ENCODE data around the gene USP6NL.

USP6NL gene

DNA sequence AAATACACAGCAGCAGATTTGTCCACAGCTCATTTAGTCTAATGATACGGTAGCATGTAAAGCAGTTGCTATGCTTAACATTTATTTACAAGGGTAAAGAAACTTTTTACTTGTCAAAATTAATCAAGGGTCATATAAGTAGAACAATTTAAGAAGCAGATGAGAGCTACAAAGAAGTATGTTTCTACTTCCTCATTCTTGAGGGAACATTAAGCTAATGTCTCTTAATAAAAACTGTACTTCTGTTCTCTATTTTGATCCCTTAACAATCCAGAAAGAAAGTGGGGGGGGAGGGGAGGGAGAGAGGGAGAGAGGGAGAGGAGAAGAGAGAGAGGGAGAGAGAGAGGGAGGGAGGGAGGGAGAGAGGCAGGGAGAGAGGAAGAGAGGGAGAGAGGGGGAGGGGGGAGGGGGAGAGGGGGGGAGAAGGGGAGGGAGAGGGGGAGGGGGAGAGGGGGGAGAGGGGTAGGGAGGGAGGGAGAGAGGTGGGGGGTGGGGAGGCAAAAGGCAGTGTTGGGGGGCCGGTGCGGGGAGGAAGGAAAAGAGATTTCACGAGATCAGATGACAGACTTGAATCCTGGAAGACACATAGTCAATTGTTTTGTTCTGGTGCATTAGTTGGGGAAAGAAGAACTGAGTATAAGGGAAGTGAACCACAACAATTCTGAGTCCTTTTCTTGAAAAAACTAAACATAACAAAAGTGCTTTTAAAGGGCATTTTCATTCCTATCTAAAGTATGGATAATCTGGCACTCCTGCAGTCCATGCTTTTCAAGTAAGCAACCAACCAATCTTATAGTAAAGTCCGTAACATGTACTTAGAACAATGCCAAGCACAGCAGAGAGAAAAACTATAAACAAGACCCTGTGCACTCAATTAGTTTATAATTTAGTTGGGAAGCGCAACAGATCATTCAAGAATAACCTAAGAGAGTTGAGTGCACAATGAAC is 128.0 kb downstream of the USP6NL start:
- no peak for DNase-seq

GRCh38 chr10:11482306-11482705 is 129.1 kb downstream of the USP6NL start:
- DNase-seq: no peak

GRCh38 chr10:11480687-11481086 is 130.8 kb downstream of the USP6NL start:
- no peak for DNase-seq

DNA sequence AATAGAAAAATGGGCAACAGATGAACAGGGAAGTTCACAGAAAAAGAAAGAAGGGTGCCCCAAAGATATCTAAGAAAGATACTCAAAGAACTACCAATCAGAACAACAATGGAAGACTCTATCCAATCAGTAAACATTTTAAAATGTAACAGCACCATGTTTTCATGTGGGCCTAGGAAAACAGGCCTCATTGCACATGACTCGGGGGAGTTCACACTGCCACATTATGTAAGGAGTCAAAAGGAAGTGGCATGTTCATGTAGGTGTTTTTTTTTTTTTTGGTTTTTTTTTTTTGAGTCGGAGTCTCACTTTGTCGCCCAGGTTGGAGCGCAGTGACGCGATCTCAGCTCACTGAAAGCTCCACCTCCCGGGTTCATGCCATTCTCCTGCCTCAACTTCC is 132.2 kb downstream of the USP6NL start:
- no peak for DNase-seq

GRCh38 chr10:11478807-11479206 is 132.6 kb downstream of the USP6NL start:
- no peak for DNase-seq

GRCh38 chr10:11475831-11476434 is 135.5 kb downstream of the USP6NL start:
- DNase-seq: no peak

DNA sequence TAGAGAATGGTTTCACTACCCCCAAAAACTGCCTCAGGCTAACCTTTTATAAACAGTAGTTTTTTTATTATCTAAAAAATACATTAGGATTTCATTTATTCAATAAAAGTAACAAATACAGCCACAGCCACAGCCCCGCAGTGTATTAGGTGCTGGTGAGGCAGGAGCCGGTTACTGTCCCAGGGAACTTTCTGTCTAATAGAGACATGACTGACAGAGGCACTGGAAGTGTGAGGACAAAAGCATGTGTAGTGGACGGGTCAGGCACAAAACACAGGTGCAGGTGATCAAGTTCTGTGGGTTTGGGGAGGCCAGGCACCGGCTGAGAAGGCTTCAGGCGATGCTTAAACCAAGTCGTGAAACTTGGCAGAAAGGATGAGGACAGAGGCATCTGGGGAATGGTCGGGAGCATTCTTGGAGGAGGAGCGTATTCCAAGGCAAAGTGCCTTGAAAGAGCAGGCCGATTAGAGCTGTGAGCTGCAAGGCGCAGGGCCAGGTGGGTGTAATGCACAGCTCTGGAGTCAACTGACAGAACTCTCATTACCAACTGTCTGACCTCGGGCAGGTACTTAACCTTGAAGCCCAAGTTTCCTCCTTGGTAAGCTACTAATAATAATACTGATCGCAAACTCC is 138.2 kb downstream of the USP6NL start:
- DNase-seq: no peak

DNA sequence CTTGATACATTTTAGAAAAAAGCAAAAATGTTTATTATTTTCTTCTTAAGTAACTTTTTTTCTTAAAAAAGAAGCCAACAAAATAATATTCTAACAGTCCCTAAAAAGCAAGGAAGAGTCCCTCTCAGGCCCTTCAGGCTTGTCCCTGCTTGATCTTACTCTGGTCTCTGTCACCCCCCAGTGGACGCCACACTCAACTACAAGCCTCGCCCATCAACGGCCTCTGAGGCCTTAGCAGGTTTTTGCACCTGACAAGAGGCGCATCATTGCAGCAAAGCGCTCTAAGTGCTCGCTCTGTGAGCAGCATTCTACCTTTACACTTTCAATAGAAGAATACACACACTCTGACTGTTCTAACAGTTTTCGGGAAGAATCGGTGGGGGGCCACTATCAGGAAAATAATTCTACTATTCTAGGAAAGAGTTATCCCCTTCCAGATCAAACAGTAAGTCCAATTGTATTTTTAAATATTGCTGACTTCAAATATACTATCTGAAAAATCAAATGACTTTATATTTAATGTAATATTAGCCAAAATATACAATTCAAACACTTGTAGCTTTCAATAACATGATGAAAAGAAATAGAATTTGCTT is 139.2 kb downstream of the USP6NL start:
- peak in 37 of 51 donors; percentile 6 to 68 (median 27) for DNase-seq

- DNase-seq: no peak
Observed at GRCh38 chr10:11469575-11470391, 141.7 kb downstream of the USP6NL start.

DNA sequence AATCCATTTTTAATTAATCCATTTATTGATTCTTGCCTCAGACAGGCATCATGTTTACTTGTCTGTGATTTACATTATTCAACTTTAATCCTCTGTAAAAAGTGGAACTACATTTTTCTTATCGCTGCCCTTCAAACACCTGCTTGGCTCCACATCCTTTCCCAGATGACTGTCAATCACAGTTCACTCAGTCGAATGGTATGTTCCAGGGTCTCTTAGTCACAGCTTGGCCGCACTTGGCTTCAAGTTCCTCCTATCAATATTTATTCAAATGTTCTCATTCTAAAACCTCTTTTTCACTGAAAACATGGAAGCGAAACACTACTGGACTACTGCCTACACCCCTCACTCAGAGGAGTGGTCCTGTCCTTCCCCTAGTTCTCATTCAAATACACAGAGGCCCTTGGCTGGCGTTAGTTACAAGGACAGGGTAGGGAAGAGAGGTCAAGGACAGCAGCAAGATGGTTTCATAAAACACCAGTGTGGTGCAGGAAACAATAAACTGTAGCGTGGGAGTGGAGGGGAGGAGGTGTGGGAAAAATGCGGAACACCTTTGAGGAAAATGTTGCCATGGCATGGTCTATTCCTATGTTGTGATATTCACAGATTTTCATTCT is 143.2 kb downstream of the USP6NL start:
- DNase-seq: no peak

DNA sequence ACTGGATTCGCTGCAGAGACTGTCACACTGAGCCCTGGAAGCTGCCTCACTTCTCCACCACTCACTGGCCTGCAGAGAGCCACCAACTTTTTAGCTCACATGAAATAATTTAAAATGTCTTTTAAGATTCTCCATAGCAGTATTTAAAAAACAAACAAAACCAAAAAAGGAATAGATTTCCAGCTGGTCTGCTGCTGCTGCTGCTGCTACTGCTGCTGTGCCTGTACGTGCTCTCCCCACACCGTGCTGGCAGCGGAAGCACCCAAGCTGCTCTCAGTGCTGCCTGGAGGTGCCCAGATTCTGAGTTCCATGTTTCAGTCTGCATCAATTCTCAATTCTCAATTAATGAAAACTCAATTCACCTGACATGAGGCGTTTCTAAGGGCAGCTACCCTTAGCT is 146.0 kb downstream of the USP6NL start:
- no peak for DNase-seq

- DNase-seq: no peak
Observed at GRCh38 chr10:11463111-11463510, 148.3 kb downstream of the USP6NL start.

DNA sequence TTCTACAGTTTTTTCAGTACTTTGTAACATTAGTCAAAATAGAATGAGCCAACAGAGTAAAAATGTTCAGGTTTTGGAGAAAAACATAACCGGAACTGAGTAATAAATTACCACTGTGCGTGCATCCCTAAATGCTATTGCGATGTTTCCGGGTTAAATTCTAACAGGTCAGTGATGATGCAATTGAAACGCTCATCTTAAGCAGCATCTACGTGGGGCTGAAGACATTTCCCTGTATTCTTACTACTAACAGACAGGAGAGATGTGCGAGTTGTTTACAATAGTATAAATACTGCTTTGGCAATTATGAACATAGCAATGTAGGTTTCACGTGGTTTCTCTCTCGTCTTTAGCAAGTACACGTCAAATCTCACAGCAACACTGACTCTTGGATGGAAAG is 149.4 kb downstream of the USP6NL start:
- no peak for DNase-seq

DNA sequence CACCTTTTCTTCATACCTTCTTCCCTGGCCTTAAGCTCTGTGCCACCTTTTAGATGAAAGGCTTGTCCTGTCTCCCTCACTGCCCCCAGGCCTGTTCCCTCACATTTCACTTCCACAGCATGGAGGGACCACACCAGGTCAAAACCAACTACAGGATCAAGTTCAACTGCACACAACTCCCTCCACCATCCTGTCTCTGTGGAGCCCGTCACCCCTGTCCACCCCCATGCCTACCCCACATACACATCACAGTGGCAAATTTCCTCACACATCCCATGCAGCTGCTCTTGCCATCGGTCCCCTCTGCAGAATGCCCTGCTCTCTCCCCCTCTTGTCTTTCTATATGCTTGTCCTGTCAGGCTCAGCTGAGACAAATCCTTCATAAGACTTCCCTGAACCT is 154.1 kb downstream of the USP6NL start:
- no peak for DNase-seq

DNA sequence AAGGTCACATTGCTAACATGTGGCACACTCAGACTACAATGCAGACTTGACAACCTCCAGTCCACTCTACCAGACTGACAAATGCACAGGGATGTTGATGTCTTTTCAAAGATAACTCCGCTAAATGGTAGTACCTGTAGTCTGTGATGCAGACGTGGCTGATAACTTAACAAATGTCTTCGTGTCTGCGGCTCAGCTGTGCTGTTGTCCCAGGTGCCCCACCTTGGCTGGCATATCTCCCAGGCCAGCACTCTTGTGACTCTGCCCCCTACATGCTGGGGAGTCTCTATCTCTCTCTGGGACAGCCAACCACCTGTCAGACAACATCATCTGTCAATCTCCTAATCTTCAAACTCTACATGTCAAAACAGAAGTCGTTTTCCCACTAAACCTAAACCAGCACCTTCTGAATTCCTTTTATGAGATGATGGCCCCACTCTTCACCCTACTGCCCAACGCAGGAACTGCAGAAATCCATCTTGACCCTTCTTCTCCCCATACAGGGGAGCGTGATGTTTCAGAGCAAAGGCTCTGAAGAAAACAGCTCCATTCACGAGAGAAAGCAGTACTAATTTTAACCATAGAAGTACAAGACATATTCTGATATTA is 156.4 kb downstream of the USP6NL start:
- no peak for DNase-seq

GRCh38 chr10:11454160-11454559 is 157.3 kb downstream of the USP6NL start:
- DNase-seq: no peak

- no peak for DNase-seq
Observed at GRCh38 chr10:11451640-11452260, 159.7 kb downstream of the USP6NL start.

DNA sequence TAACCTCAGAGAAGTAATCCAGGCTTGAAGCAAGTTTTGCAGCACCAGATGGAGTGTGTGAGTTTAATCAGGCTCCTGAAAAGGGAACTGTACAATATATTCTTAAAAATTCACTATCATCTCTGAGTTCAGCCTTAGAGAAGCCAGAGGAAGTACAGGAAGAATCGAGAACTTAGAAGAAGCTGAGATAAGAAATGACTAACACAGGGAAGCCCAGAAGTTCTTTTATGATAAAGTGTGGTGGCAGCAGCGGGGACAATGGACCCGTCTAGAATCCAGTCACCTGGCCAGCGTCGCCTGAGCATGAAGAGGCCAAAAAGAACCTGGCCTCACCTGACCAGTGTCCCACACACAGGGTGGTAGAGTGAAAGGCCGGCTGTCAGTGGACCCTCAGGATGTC is 161.0 kb downstream of the USP6NL start:
- no peak for DNase-seq

DNA sequence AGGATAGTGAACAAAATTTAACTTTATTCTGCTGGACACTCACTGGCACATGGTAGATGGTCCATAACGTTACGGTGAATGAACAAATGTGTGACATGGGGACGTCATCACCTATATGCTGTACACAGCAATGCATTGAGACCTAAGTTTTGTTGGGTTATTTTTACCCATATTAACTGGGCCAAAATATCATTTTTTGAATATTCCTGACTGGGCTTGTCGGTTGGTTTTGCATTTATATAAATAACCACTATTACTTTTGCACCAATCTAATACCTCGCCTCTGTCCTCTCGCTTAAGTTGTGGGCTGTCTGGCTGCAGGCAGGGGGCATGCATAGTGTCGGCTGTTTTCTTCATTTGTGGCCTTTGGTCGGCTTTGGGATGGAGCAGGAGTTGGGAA is 161.7 kb downstream of the USP6NL start:
- no peak for DNase-seq

All from hypothalamus (tissue), 51 donors.